Pancreas (tissue), 10 donors: Measurements from ENCODE around the gene EGFLAM. TPM values are rescaled to one million over a fixed set of nuclear protein-coding genes. Genes with fewer than 3 reads are reported as not detected.

Experiments
- ATAC-seq, 4 donors: fragments of 200-7000 bp; cut with Tn5 transposase; one replicate each; pipeline versions ENCODE4 v1.8.0 to v1.9.1; 2020; ENCODE audit warnings: mild to moderate bottlenecking in 4 of 4, moderate library complexity in 4 of 4
- DNase-seq, 6 donors: peaks; one replicate each; pipeline ENCODE4 v3.0.0-alpha.2; 2020
- FAIRE-seq: peaks from 2 replicates; lab custom pipeline; 2012; peaks lifted over from hg19 to GRCh38; lab: Jason Lieb, UNC
- H3K27ac ChIP-seq, 4 donors: fragments of 200-600 bp; sonication (generic); 1 replicate in 3 of 4; 2 replicates in 1 of 4; pipeline versions ENCODE4 v1.5.0 to v1.8.0; 2020
- H3K27me3 ChIP-seq, 4 donors: fragments of 200-600 bp; one replicate each; pipeline ENCODE4 v1.8.0; 2021
- H3K36me3 ChIP-seq, 3 donors: fragments of 200-600 bp; sonication (generic) in 1 of 3; one replicate each; pipeline versions ENCODE4 v1.5.0 to v1.8.0; 2020 to 2021
- H3K4me1 ChIP-seq, 3 donors: fragments of 200-600 bp; one replicate each; pipeline ENCODE4 v1.8.0; 2021
- H3K4me3 ChIP-seq, 4 donors: fragments of 200-600 bp; sonication (generic) in 2 of 4; one replicate each; pipeline versions ENCODE4 v1.5.0 to v1.8.0; 2020 to 2021
- H3K9me3 ChIP-seq, 4 donors: fragments of 200-600 bp; one replicate each; pipeline ENCODE4 v1.8.0; 2021
- CTCF ChIP-seq, 4 donors: fragments of 200-600 bp; sonication (generic) in 3 of 4; IDR thresholded peaks; one replicate each; pipeline versions ENCODE4 v1.5.0 to v1.8.0; 2021; ENCODE audit warnings: antibody characterized with exemption in 4 of 4
- WGBS, 2 donors: extraction: QIAGEN DNeasy Blood & Tissue Kit; methylation state at CpG; one replicate each; pipeline ENCODE4 v1.1.7; 2013; 5-methylcytosine and 5-hydroxymethylcytosine counted together
- intact Hi-C, 3 donors: fragments of 100-400 bp; cut with DNase I; formaldehyde crosslinking; loops; one replicate each; pipeline versions ENCODE4 v1.11.1 to v1.14.2; 2022
- polyA plus RNA-seq, 2 donors: library from polyadenylated mRNA; stranded (reverse); fragments of 200-250 nt; gene quantifications; one replicate each; pipeline ENCODE4 v1.2.3, GENCODE V29; 2013
- total RNA-seq, 6 donors: library from RNA; stranded (reverse); fragmentation: NEBNext Ultra II Directional in 4 of 6; extraction: Animal tissue kit (Norgen Biotek cat#: 25700) in 4 of 6; gene quantifications; one replicate each; pipeline versions ENCODE4 v1.2.1 to v1.2.4, GENCODE V29; 2021 to 2023
- donor health status: healthy with polysubstance abuse.
- donor health status: DM: no; HTN: no; CAD: no; lungs with moderate emphysema.
- donor health status: DM: no; HTN: no; CAD: no.
- donor health status: control.
- donor health status: control.
- donor health status: Bipolar disorder and iron deficiency.
- donor health status: DM: yes; HTN: yes; CAD: no.
- donor health status: DM: no; HTN: no; CAD: no.
- donor health status: DM: no; HTN: no; CAD: no.
- donor health status: DM: yes; HTN: yes; CAD: no.

EGFLAM gene
- total and polyA plus RNA-seq, 8 donors: 0.73 to 2.4 (median 1.1) TPM

DNA sequence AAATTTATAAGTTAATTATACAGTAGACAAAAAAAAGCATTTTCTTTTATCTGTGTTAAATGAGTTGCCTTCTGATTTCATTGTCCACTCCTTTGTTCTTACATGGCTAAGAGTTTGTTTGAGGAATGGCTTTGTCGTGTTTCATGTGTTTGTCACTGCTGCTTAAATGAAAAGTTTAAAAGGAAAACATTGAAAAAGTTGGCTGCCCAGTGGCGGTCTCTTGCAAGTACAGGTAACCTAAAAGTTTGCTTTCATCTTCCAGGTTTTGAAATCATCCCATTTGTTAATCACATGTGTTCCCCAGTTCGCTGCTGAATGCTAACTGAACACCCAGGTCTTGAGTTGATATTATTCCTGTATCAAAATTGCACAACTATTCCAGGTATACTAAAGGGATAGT lies 33.9 kb downstream of the EGFLAM start:
- TF ChIP-seq CTCF (IDR thresholded peaks at IDR 0.05): no peak
- H3K27me3 ChIP-seq: peaks cover 0 to 4% (median 0%) of the 10 kb centered on the region in 4 donors

DNA sequence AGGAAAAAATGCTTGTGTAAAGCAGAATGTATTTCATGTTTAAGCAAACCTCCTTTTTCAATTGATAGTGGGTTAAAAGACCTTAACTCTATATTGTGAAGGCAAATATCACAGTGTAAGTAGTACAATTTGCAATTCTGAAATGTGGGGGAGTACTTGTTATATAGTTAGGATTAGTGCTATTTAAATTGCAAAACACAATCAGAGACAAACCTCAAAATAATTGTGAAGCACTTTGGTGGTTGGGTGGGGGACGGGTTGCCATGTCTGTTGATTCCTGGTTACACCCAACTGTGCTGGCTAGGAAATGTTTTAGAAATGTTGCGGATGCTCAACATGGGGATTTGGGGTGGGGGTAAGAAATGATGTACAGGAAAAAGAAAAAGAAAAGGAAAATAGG lies 37.4 kb downstream of the EGFLAM start:
- no peak overlapping the region for H3K27ac ChIP-seq
- whole genome bisulfite sequencing, 2 donors: 64 to 75% methylated on average over 2 of the region's 2 CpGs
- intact Hi-C loops: no loop called here
- DNase-seq (no peak), FAIRE-seq (no peak), ATAC-seq (no peak)
- H3K4me1 ChIP-seq: no peaks in the 10 kb centered on the region
- H3K27me3 ChIP-seq: peaks cover 0 to 4% (median 0%) of the 10 kb centered on the region in 4 donors
- H3K36me3 ChIP-seq: no peaks in the 10 kb centered on the region
- no peaks in the 10 kb centered on the region for H3K9me3 ChIP-seq
- no peak for TF ChIP-seq CTCF (IDR thresholded peaks at IDR 0.05)
- no peak overlapping the region for H3K4me3 ChIP-seq

More for the DNA sequence above, 33.9 kb downstream of the EGFLAM start:
- intact Hi-C loops: no loop called here
- H3K4me3 ChIP-seq: no peak overlapping the region
- H3K27ac ChIP-seq: no peak overlapping the region
- WGBS, 2 donors: 63 to 68% methylated on average over 3 of the region's 3 CpGs
- no peaks in the 10 kb centered on the region for H3K36me3 ChIP-seq
- H3K4me1 ChIP-seq: no peaks in the 10 kb centered on the region
- ATAC-seq: no peak
- no peaks in the 10 kb centered on the region for H3K9me3 ChIP-seq
- DNase-seq: no peak
- no peak for FAIRE-seq

- no peak for FAIRE-seq
- H3K4me1 ChIP-seq: no peaks in the 10 kb centered on the region
- no peak for TF ChIP-seq CTCF (IDR thresholded peaks at IDR 0.05)
- intact Hi-C loops: no loop called here
- no peak for ATAC-seq
- no peak for DNase-seq
- H3K27ac ChIP-seq: no peak overlapping the region
- H3K27me3 ChIP-seq: peaks cover 0 to 4% (median 0%) of the 10 kb centered on the region in 4 donors
- H3K4me3 ChIP-seq: no peak overlapping the region
- H3K36me3 ChIP-seq: no peaks in the 10 kb centered on the region
- H3K9me3 ChIP-seq: no peaks in the 10 kb centered on the region
- WGBS, 2 donors: 37 to 46% methylated on average over 8 of the region's 8 CpGs
Observed at GRCh38 chr5:38297830-38298608, 39.7 kb downstream of the EGFLAM start.

DNA sequence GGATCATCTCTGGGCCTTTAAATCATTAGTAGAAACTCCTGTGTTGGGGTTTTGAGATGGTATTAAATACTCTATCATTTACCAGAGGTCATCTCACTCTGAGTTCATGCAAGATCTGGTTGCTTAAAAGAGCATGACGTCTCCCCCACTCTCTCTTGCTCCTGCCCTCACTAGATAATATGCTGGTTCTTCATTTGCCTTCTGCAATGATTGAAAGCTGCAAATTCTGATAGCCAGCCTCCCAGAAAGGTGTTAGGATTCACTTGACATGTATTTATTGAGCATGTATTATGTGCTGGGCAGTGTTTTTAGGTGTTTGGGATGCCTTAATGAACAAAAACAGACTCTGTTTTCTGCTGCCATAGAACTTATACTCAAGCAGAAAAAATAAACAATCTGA lies 41.2 kb downstream of the EGFLAM start:
- Histone ChIP-seq H3K36me3 (no peaks in the 10 kb centered on the region), H3K4me3 (no peak overlapping the region), H3K27me3 (no peaks in the 10 kb centered on the region), H3K4me1 (no peaks in the 10 kb centered on the region), H3K27ac (no peak overlapping the region), H3K9me3 (no peaks in the 10 kb centered on the region)
- WGBS, 2 donors: 52 to 55% methylated on average over 1 of the region's 1 CpG
- no peak for ATAC-seq
- intact Hi-C loops: no loop called here
- no peak for FAIRE-seq
- TF ChIP-seq CTCF (IDR thresholded peaks at IDR 0.05): no peak
- DNase-seq: no peak

DNA sequence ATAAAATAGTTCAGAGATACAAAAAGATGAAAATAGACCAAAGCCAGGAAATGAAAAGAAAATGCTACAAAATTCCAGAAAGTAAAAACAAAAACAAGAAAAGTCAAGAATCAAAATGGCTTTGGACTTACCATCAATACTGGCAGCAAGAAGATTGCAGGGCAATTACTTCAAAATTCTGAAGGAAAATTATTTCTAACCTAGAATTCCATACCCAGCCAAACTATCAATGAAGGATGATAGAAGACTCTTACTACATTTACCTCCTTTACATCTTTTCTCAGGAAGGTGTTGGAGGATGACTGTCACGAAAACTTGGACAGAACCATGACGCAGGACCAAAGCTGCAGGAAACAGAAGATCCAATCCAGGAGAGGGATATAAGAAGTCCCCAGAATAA lies 46.8 kb downstream of the EGFLAM start:
- Histone ChIP-seq H3K9me3 (no peaks in the 10 kb centered on the region), H3K4me1 (no peaks in the 10 kb centered on the region), H3K4me3 (no peak overlapping the region), H3K27ac (no peak overlapping the region), H3K36me3 (no peaks in the 10 kb centered on the region), H3K27me3 (no peaks in the 10 kb centered on the region)
- 56 to 66% methylated on average over 2 of the region's 2 CpGs for WGBS, 2 donors
- DNase-seq (no peak), ATAC-seq (no peak), FAIRE-seq (no peak)
- TF ChIP-seq CTCF (IDR thresholded peaks at IDR 0.05): no peak
- intact Hi-C loops: no loop called here
